Stimulated activated CD8-positive, alpha-beta memory T cell treated with anti-CD3 and anti-CD28 coated beads, Interleukin-4, amount 100 ng/mL, for 1 hour (primary cell): ENCODE data around the gene EML4.

Experiments
- DNase-seq, 2 donors: peaks; one replicate each; pipeline ENCODE4 v3.0.0-alpha.2; 2020; ENCODE audit warnings: low read depth in 2 of 2, low spot score in 1 of 2

Gene EML4

DNA sequence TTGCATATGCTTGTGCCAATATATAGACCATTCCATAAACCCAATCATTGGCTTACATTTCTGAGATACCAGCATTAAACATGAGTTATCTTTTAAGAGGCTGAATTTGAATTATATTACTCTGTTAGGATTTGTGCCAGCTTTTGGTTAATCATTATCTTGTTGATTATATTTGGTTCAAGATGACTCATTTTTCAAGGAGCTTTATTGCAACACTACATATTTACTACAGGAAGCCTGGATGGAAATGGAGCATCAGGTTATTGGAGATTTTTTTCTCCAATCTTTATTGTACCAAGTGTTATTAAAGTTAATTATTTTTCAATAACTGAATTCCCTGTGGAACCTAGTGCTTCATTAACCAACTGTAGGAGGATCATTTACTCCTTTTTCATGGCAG lies 26.4 kb downstream of the EML4 start:
- no peak for DNase-seq

DNA sequence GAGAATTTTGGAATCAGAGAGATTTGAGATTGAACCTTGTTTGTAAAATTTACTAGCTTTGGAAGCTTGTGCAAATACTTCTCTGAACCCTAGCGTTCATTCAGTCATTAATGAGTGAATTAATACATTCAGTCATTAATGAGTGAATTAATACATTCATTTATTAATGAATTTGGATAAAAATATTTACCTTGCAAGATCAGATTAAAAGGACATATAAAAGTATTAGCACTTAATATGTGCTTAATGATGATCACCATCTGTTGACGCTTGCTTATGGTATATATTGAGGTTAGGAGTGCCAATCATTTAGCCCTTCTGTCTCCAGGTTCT lies 26.9 kb downstream of the EML4 start:
- DNase-seq, result no peak

DNA sequence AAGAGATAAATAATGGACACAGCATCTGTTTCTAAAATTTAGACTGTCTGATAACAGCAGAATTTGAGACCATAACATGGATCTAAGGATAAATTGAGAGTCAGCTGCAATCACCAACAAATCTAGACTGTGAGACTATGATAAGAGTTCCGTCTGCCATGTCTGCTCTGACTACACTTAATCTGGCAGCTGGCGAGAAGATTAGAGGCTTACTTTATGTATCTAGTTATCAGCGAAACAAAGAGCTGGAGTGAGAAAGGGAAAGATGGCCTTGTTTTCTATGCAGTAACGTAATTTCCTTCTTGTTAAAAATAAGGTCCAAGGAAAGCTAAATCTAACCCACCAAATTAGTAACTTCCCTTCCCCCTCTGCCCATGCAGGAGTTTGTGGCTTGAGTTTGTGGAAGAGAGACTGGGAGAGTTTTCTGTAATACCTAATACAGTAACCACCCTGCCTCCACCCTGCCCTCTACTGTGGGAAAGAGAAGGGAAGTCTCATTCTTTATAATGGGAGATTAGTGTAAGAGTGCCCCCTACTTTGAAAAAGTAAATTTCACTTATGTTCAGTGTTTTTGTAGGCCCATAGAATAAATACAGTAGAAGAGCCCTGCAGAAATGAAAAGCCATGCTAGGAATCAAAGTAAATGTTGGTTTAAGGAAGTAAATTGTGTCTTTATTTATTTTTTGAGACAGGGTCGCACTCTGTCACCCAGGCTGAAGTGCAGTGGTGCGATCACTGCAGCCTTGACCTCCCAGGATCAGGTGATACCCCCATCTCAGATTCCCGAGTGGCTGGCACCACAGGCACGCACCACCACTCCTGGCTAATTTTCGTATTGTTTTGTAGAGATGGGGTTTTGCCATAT lies 27.5 kb downstream of the EML4 start:
- DNase-seq, result peak in 1 of 2 donors; percentile 7

DNA sequence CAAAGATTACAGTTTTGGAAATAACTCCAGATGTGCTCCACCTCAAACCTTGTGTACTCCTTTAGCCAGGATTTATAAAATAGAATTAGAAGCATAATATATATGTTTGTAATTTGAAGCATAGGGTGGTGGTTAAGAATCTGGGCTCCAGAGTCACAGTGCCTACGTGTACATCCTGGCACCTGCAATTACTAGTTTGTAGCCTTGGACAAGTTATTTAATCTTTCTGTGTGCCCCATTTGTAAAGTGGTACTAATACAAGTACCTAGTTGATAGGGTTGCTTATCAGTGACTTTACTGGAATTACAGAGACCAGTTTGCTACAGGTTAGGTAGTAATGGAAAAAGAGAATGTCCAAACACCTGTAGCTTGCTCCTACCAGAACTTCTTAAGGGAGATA lies 28.6 kb downstream of the EML4 start:
- DNase-seq, result no peak

DNA sequence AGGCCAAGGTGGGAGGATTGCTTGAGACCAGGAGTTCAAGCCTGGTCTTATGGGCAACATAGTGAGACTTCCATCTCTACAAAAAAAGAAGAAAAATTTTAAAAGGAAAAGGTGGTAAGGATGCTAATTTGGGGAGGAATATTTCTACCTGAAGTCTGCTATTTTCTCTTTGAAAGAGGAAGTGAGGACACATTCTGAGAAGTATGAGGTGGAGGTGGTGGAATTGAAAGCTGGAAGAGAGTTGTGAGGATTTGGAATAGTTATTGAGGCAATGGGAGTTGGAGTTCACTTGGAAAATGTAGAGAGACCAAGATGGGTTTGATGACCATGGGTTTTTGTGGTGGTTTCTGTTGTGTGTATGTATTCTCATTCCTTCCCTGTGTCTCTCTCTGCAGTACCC lies 29.3 kb downstream of the EML4 start:
- no peak for DNase-seq

DNA sequence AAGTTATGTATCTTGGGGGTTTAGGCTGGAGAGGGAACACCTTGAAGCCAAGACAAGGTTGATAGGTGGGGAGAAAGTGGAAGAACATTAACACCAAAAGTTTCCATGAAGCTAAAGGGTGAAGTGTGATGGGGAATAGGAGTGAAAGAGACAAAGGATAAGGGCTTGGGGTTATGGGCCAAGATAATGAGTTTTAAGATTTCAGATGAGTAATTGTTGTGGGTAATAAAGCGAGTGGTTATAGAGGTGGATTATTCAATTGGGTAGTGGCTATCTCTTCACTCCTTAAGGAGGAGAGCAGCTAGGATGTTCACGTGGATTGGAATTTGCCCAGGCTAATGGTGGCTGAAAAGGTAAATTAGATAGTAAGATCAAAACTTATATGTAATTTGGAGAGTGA lies 29.8 kb downstream of the EML4 start:
- DNase-seq, result no peak

DNA sequence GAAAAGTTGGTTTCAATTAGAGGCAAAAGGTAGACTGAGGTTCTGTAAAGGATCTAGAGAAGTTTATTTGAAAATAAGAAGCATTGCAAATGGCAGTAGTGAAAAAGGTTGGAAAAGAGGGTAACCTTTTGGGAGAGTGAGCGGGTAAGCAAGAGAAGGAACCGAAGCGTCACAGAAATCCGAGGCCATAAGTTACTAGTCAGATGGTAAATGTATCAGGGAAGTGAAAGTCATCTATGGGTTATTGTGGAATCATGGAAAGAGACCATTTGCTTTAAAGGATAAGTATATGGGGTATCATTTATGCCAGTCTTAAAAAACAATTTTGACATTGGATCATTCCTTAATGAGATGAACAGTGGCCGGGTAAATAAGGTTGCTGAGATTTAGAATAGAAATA lies 30.5 kb downstream of the EML4 start:
- no peak for DNase-seq

DNA sequence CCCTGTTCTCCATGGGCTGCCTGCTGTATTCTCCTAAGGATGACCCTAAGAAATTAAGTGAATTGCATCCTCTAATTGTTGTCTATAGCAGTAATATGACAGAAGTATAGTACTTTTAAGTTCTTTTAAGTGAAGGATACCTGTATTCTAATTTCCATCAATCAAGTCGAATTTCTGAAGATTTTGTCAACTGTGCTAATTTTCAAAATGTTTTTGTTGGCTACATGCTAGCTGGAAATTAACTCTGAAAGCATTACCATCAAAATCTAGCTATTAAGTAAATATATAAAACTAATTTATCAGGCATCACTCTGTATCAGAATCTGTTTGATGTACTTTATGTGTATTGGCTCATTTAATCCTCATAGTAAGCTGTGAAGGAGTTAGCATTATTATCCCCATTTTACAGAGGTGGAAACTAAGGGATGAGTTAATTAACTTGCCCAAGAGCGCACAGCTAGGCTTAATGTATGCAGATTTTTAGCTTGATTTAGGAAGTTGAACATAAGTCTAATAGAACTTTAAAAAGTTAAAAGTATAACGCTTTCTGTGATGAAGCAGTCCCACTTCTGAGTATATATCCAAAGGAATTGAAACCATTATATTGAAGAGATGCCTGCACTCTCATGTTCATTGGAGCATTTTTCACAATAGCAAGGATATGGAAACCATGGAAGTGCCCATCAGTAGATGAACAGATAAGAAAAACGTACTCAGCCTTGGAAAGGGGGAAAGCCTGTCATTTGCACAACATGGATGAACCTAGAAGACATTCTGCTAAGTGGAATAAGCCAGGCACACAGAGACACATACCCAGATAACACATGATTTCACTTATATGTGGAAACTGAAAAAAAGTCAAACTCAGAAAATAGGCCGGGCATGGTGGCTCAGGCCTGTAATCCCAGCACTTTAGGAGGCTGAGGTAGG lies 32.0 kb downstream of the EML4 start:
- DNase-seq, result no peak

DNA sequence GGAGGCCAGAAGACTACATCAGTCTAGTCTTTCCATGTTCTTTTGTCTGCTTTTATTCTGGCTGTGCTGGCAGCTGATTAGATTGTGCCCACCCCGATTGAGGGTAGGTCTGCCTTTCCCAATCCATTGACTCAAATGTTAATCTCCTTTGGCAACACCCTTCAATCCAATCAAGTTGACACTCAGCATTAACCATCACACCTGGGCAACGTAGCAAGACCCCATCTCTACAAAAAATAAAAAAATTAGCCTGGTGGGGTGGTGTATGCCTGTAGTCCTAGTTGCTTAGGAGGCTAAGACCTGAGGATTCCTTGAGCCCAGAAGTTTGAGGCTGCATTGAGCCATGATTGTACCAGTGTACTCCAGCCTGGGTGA lies 33.5 kb downstream of the EML4 start:
- DNase-seq, result no peak

DNA sequence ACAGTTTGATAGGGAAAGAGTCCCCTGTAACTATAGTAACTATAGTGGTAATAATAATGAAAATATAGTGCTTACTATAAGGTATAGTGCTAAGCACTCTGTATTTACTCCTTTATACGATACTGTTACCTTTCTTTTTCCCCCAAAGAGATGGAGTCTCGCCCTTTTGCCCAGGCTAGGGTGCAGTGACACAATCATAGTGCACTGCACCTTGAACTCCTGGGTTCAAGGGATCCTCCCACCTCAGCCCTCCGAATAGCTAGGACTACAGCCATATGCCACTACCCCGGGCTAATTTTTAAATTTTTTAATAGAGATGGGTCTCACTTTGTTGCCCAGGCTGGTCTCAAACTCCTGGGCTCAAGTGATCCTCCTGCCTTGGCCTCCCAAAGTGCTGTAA lies 34.6 kb downstream of the EML4 start:
- no peak for DNase-seq

DNA sequence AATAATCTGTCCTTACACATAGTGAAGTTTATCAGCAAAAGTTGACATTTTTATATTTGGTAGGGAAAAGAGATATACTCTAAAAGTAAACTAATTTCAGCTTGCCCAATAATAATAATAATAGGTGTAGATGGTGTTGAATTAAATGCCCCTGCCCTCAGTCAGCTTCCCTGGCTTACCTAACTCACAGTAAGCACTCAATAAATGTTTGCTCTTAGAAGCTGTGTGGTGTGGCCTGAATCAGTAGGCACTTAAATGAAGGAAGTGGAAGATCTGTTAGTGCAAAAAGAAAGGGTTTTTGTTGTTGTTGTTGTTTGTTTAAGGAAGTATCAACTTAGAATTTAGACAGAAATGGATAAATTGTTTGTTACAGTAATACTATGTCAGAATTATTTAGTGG lies 36.2 kb downstream of the EML4 start:
- DNase-seq, result no peak

DNA sequence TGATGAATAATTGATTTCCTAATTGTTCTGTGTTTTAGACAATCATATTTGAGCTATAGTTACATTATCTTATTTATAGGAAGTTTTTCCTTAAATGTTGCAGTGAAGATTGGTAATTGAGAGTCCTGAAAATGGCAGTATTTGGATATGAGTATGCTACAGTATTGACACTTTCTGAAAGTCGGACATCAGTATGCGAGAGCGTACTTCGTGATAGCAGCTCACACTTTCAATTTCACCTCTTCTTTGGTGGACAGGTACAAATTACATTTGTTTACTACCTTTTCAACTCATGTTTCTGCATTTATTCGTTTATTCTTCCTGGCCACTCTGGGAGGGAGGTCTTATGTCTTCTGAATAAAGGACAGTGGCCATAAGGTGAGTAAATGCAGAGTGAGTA lies 38.7 kb downstream of the EML4 start:
- no peak for DNase-seq

DNA sequence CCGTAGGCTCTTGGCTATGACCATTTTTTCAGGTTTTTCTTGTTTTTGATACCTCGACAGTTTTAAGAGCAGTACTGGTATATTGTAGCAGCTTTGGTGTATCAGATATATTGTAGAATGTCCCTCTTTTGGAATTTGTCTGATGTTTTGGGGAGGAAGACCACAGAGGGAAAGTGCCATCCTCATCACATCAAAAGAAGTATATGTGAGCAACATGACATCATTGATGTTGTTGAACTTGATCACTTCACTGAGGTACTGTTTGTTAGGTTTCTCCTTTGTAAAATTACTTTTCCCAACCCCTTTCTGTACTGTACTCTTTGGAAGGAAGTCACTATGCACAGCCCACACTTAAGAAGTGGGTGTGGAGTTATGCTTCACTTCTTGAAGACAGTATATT lies 41.0 kb downstream of the EML4 start:
- no peak for DNase-seq

DNA sequence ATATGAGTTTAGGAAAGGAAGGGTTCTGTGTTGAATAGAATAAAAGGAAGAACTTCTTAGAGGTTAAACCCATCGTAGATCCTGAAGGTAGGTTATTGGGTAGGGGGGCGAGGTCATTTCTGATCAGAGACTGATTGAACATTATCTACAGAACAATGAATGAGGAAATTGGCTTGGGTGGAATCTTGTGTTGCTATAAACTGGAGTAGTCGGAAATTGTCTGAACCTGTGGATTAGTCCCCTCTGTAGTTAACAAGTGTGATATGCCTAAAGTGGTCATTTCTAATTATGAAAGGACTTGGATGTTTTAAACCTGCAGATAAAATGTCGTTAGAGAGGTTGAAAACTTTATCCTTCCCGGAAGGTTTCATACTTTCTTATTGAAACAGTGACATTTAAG lies 42.1 kb downstream of the EML4 start:
- no peak for DNase-seq

DNA sequence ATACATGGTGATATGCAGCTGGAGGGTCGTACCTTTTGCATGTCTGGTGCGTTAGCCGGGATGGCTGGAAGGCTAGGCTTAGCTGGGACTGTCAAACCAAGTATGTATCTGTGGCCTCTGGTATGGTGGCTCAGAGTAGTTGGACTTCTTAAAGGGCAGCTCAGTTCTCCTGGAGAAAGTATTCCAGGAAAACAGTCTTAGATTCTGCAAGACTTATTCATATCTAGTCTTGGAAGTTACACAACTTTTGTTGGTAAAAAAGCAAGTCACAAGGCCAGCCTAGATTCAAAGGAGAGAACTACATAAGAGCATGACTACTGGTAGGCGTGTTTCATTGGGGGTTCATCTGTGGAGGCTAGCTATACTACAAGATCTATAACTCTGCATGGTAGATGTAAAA lies 45.5 kb downstream of the EML4 start:
- no peak for DNase-seq

DNA sequence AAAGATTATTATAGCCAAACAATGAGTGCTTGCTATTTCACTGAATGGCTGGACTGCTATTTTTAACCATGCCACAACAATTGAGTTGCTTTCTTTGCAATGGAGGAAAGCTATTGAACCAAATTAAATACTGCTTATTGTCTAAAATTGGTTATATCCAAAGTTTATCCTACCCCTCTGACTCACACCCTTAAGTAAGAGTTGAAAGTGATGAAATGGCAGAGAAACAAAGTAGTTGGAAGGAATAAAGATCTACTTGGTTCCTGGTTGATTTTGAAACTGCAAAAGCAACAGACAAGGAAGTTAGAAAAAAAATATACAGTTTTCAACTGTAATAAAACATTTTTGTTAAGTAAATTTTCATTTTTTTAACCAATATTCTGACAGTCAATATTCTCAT lies 47.5 kb downstream of the EML4 start:
- no peak for DNase-seq

DNA sequence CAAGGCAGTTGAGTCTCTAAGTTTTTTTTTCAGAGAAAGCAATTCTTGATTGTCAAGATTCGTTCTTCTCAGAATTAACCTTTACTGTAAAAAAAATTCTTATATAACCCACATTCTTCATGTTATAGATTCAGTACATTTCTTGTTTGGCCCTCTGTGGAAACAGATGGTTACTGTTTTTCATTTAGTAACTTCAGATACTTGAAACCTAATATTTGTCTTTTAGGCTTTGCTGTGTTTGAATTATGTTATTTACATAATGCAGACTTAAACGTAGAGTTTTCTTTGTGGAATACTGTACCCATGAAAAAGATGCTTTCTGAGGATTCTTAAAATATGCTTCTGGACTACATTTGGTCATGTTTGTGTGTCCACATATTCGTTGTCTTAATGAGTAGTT lies 48.2 kb downstream of the EML4 start:
- no peak for DNase-seq

DNA sequence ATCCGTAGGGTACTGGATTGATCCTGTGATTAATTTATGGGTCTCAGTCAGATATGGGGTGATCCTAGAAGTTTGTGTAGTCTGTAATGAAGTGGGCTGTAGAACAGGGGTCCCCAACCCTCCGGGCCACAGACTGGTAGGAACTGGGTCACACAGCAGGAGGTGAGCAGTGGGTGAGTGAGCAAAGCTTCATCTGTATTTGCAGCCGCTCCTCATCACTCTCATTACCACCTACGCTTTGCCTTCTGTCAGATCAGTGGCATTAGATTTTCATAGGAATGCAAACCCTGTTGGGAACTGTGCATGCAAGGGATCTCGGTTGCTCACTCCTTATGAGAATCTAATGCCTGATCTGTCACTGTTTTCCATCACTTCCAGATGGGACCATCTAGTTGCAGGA lies 48.8 kb downstream of the EML4 start:
- no peak for DNase-seq

DNA sequence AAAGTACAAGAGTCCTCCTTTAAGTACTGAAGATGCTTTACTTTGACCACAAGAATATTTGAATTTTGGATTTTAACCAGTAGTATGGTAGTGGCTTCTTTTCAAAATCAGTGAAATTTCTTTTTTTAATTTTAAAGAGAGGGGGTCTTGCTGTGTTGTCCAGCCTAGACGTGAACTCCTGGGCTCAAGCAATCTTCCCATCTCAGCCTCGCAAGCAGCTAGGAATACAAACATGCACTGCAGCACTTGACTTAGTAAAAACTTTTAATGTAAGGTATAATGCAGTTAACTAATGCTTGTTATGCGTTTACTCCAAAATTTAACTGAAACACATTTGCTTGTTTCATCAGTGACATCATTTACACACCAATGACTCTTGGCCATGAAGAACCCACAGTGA lies 49.6 kb downstream of the EML4 start:
- DNase-seq, result no peak

DNA sequence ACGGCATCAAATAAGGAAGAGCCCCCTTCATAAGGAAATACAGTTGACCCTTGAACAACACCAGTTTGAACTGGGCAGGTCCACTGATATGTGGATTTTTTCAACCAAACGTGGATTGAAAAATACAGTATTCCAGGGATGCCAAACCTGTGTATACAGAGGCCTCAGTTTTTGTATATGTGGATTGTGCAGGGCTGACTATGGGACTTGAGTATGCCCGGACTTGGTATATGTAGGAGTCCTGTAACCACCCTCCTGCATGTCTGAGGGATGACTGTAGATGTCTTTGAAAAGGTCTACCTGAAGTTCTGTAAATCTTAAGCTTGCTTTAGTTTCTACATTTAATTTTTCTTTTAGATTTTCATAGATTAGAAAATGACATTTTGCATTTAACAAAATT lies 50.0 kb downstream of the EML4 start:
- DNase-seq, result no peak

DNA sequence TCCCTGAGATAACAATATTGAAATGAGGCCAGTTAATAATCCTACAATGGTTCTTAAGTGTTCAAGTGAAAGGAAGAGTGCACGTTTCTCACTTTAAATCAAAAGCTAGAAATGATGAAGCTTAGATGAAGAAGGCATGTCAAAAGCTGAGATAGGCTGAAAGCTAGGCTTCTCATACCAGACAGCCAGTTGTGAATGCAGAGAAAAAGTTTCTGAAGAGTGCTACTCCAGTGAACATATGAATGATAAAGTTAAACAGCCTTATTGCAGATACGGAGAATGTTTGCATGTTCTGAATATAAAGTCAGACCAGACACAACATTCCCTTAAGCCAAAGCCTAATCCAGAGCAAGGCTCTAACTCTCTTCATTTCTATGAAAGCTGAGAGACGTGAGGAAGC lies 51.4 kb downstream of the EML4 start:
- no peak for DNase-seq

DNA sequence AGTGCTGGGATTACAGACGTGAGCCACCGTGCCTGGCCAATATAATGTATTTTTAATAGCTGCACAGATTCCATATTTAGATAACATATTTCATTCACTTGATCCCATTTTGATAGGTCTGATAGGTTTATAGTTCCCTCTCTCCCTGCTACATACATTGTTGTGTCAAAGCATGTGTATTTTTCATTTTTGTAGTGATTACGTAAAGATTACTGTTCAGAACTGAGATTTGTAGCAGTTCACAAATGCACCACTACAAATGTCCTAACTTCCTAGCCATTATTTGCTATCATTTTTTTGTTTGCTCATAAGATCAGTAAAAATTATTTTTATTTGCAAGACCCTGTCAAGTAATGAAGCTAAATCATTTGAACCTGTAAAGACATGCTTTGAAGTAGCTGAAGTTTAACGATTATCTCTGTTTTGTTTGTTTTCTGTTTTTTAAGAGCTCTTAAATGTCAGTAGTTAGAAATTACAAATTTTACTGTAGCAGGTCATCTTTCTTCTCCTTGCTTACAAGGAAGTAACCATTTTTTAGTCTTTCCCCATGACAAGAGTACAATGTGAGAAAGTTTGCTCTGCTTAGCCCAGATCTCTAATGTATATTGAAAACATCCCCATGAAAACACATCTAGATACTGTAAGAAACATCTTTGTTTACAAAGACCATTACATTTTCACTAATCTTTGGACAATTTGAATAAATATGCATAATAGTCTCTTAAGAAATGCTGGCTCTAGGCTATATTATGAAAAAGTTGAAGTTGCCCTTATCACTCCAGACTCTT lies 54.1 kb downstream of the EML4 start:
- no peak for DNase-seq
